SJSA1 (cell line): Measurements from ENCODE around the gene MAGI2. TPM values are rescaled to one million over a fixed set of nuclear protein-coding genes. Genes with fewer than 3 reads are reported as not detected.

Experiments
- DNase-seq, 2 experiments: peaks; one replicate each; pipeline ENCODE4 v3.0.0-alpha.2; 2015 to 2020; ENCODE audit warnings: low spot score in 2 of 2, low read depth in 1 of 2
- H3K27ac ChIP-seq: fragments of 250-450 bp; sonication (Bioruptor Pico); 2 replicates; pipeline ENCODE4 v1.5.1; 2020; ENCODE audit warnings: mild to moderate bottlenecking, moderate library complexity
- H3K27me3 ChIP-seq: fragments of 250-450 bp; sonication (Bioruptor Pico); replicated peaks from 2 replicates; pipeline ENCODE4 v1.5.1; 2020; ENCODE audit warnings: mild to moderate bottlenecking, moderate library complexity
- H3K36me3 ChIP-seq: fragments of 250-450 bp; sonication (Bioruptor Pico); 2 replicates; pipeline ENCODE4 v1.5.1; 2020; ENCODE audit warnings: mild to moderate bottlenecking
- H3K4me1 ChIP-seq: fragments of 250-450 bp; sonication (Bioruptor Pico); replicated peaks from 2 replicates; pipeline ENCODE4 v1.6.1; 2021; ENCODE audit warnings: mild to moderate bottlenecking
- H3K4me3 ChIP-seq: fragments of 250-450 bp; sonication (Bioruptor Pico); 2 replicates; pipeline ENCODE4 v1.5.1; 2020; ENCODE audit warnings: mild to moderate bottlenecking
- H3K9me3 ChIP-seq: fragments of 250-450 bp; sonication (Bioruptor Pico); replicated peaks from 2 replicates; pipeline ENCODE4 v1.5.1; 2020; ENCODE audit warnings: mild to moderate bottlenecking
- total RNA-seq: library from RNA; depleted of rRNA; stranded (reverse); fragments of >200 nt; shearing (Covaris generic); gene quantifications from 2 replicates; pipeline ENCODE4 v1.2.3, GENCODE V29; 2014

Gene MAGI2
- total RNA-seq, 1 experiment from 2014 or later: 0.82 TPM

- Histone ChIP-seq H3K36me3 (no peaks in the 10 kb centered on the region), H3K4me1 (no peaks in the 10 kb centered on the region), H3K27me3 (no peaks in the 10 kb centered on the region), H3K27ac (no peak overlapping the region), H3K9me3 (no peaks in the 10 kb centered on the region), H3K4me3 (no peak overlapping the region)
- no peak for DNase-seq
Observed at GRCh38 chr7:78499971-78500370, 953.5 kb downstream of the MAGI2 start.

GRCh38 chr7:78499283-78499682 is 954.2 kb downstream of the MAGI2 start:
- DNase-seq: no peak

DNA sequence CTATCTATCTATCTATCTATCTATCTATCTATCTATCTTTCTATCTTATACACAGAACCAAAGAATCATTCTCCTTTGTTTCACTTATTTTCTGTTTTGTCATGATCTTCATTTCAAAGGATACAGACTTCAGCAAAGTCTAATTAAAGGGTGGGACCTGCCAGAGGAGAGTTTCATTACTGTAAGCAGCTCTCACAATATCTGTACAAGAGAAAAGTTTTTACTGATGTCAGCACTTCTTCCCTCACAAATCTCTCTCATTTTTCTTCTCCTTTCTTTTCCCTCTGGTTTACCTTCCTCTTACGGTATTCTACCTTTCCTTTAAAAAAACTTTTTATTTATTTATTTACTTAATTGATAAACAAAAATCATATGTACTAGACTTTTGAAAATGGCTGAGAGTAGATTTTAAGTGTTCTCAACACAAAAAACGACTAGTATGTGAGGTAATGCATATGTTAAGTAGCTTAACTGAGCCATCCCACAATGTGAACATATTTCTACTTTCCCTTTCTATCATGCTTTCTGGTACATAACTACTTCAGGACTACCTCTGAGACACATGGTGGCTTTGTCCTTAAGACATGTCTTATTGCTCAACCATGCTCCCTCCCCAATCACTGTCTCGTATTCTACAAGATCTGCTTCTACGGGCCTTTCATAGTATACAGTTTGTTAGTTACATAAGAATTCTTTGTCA is 955.6 kb downstream of the MAGI2 start:
- Histone ChIP-seq H3K36me3 (no peaks in the 10 kb centered on the region), H3K27ac (no peak overlapping the region), H3K4me1 (no peaks in the 10 kb centered on the region), H3K9me3 (no peaks in the 10 kb centered on the region), H3K27me3 (0 out of 2 replicates have a peak, but pooled peaks cover 3% of the 10 kb centered on the region), H3K4me3 (no peak overlapping the region)
- DNase-seq: no peak

More at GRCh38 chr7:78499283-78499682, 954.2 kb downstream of the MAGI2 start:
- Histone ChIP-seq H3K27ac (no peak overlapping the region), H3K9me3 (no peaks in the 10 kb centered on the region), H3K36me3 (no peaks in the 10 kb centered on the region), H3K4me3 (no peak overlapping the region), H3K4me1 (no peaks in the 10 kb centered on the region), H3K27me3 (0 out of 2 replicates have a peak, but pooled peaks cover 3% of the 10 kb centered on the region)

GRCh38 chr7:78496096-78496630 is 957.3 kb downstream of the MAGI2 start:
- no peak for DNase-seq
- Histone ChIP-seq H3K36me3 (no peaks in the 10 kb centered on the region), H3K4me1 (no peaks in the 10 kb centered on the region), H3K27ac (no peak overlapping the region), H3K27me3 (0 out of 2 replicates have a peak, but pooled peaks cover 3% of the 10 kb centered on the region), H3K4me3 (no peak overlapping the region), H3K9me3 (no peaks in the 10 kb centered on the region)

DNA sequence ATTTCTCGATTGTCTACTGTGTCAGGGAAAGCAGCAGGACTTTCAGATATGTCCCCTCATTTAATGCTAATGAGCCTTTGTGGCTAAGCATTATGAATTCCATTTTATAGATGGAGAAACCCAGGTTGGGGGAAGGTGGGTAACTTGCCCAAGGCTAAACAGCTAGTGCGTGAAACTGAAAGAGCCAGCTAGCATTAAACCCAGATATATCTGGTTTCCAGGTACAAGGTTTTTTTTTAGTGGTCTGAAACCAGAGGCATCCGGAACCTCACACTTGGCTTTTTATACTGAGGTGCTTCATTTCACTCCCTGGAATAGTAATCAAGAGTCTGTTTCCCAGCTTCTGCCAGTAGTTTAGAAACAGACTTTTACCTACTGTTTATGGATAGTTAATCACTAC is 960.1 kb downstream of the MAGI2 start:
- no peaks in the 10 kb centered on the region for H3K9me3 ChIP-seq
- H3K27me3 ChIP-seq: peaks cover 3% of the 10 kb centered on the region; the same call in 1 of the 2 replicates
- DNase-seq: no peak
- H3K4me1 ChIP-seq: no peaks in the 10 kb centered on the region
- H3K27ac ChIP-seq: no peak overlapping the region
- no peaks in the 10 kb centered on the region for H3K36me3 ChIP-seq
- no peak overlapping the region for H3K4me3 ChIP-seq

- H3K27ac ChIP-seq: no peak overlapping the region
- no peaks in the 10 kb centered on the region for H3K36me3 ChIP-seq
- DNase-seq: no peak
Observed at GRCh38 chr7:78492146-78492545, 961.3 kb downstream of the MAGI2 start.

DNA sequence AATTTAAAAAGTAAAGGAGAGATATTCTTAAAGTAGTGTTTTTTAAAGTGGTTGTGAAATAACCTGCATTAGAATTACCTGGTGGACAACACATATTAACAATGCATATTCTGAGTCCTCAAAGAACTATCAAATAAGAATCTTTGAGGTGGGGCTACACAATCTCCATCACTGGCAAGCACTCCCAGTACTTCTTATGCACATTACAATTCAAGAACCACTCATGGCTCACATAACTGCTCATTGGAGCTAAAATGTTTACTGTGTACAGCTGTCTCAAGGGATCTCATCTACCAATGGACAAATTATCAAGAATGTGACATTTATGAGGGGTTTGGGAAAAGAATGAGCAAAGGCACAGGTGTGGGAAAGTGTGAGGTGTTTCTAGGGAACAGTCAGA is 962.9 kb downstream of the MAGI2 start:
- Histone ChIP-seq H3K9me3 (no peaks in the 10 kb centered on the region), H3K36me3 (no peaks in the 10 kb centered on the region), H3K27me3 (peaks cover 3% of the 10 kb centered on the region; the same call in 1 of the 2 replicates), H3K4me3 (no peak overlapping the region), H3K27ac (no peak overlapping the region), H3K4me1 (no peaks in the 10 kb centered on the region)
- DNase-seq: no peak

More at GRCh38 chr7:78492146-78492545, 961.3 kb downstream of the MAGI2 start:
- H3K4me3 ChIP-seq: no peak overlapping the region
- no peaks in the 10 kb centered on the region for H3K9me3 ChIP-seq
- peaks cover 3% of the 10 kb centered on the region; the same call in 1 of the 2 replicates for H3K27me3 ChIP-seq
- no peaks in the 10 kb centered on the region for H3K4me1 ChIP-seq

GRCh38 chr7:78489476-78490240 is 963.8 kb downstream of the MAGI2 start:
- H3K4me1 ChIP-seq: no peaks in the 10 kb centered on the region
- no peak for DNase-seq
- peaks cover 3% of the 10 kb centered on the region; the same call in 1 of the 2 replicates for H3K27me3 ChIP-seq
- no peaks in the 10 kb centered on the region for H3K9me3 ChIP-seq
- no peak overlapping the region for H3K27ac ChIP-seq
- no peak overlapping the region for H3K4me3 ChIP-seq
- no peaks in the 10 kb centered on the region for H3K36me3 ChIP-seq

DNA sequence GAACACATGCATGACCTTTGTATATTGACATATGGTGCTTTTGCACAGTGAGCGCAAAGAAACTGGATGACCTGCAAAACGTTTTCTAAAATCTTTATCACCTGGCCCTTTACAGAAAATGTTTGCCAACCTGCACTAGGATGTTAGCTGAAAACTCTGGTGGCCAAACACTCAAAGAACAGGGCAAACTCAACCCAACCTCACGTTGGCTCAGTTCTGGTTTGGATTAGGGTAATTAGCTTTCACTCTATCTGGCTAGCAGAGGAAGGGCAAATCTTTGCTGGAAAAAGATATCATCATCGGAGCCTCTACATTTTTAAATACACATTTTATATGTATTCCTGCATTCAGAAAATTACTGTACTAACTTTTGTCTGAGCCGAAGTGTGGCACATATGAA is 966.0 kb downstream of the MAGI2 start:
- Histone ChIP-seq H3K27me3 (no peaks in the 10 kb centered on the region; the same call in 1 of the 2 replicates), H3K9me3 (no peaks in the 10 kb centered on the region)
- no peak for DNase-seq

GRCh38 chr7:78479348-78479747 is 974.1 kb downstream of the MAGI2 start:
- H3K4me3 ChIP-seq: no peak overlapping the region
- H3K27me3 ChIP-seq: no peaks in the 10 kb centered on the region
- no peaks in the 10 kb centered on the region for H3K4me1 ChIP-seq
- no peaks in the 10 kb centered on the region for H3K9me3 ChIP-seq
- no peak overlapping the region for H3K27ac ChIP-seq
- no peaks in the 10 kb centered on the region for H3K36me3 ChIP-seq
- no peak for DNase-seq

More for the DNA sequence above, 966.0 kb downstream of the MAGI2 start:
- no peak overlapping the region for H3K4me3 ChIP-seq
- no peaks in the 10 kb centered on the region for H3K4me1 ChIP-seq
- H3K36me3 ChIP-seq: no peaks in the 10 kb centered on the region
- no peak overlapping the region for H3K27ac ChIP-seq

DNA sequence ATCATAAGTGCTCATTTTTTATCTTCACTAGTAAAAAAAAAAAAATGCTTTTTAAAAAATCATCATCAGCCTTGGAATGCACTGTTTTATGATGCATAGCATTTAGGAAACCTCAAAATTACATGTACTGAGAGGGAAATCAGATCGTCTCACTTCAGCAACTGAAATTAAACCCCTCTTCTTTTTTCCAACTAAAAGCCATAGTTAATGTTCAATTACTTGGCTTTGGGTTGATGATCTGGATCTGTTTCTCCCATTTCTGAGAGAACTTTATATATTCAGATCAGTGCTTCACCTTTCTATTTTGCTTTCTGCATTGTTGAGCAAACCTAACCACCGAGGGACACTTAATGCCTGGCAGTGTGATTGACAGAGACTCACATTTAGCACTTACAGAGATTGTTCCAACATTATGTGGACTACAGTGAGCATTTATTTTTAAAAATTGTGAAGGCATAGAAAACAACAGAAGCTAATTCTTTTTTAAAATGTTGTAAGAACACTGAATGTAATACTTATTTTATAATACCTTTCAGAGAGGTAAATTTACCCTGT is 976.5 kb downstream of the MAGI2 start:
- Histone ChIP-seq H3K27me3 (no peaks in the 10 kb centered on the region), H3K4me3 (no peak overlapping the region), H3K27ac (no peak overlapping the region), H3K36me3 (no peaks in the 10 kb centered on the region), H3K9me3 (no peaks in the 10 kb centered on the region), H3K4me1 (no peaks in the 10 kb centered on the region)
- no peak for DNase-seq

DNA sequence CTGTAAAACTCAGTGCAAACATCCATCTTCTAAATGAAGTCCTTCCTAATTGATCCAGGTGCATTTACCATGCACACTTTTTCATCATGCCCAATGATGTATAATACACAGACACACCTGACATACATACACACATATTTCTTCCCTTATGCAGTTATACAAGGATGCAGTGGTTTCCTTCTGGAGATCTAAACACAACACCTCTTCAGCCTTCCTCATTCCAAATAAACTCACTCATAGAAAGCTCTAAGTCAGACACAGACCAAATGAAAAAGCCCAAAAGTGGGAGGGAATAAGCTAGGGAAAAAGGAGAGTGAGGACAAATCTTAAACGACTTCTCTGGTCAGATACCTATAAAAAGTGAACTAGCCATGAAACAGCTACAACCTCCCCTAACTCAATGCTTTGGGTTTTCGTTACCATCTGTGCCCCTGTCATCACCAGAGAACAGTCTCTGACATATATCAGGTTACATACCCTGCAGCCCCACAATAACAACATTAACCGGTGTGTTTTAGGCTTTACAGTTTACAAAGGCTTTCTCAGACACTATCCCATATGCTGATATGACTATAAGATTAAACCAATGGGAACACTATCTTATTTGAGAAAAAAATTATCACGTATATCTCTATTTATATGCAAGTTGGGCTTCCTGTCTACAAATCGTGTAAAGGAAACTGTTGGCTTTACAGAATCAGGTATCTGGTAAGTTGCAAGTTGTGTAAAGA is 979.7 kb downstream of the MAGI2 start:
- Histone ChIP-seq H3K4me3 (no peak overlapping the region), H3K4me1 (no peaks in the 10 kb centered on the region), H3K36me3 (no peaks in the 10 kb centered on the region), H3K27me3 (no peaks in the 10 kb centered on the region), H3K27ac (no peak overlapping the region), H3K9me3 (no peaks in the 10 kb centered on the region)
- DNase-seq: no peak

DNA sequence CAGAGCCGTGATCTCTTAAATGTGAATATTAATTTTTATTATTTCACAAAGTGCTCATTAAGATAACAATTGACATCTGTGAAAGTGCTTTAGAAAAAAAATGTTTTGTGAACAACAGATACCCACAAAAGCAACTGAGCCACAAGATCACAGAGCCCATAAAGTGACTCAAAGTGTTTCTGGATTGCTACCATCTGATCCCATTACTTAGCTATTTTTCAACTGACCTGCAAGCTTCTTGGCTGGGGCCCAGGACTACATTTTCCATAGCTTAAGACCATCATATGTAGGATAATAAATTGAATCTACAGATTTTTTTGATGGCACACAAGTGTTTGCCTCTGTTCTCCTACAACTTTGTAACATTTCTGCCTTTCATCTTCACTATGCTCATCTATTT is 980.4 kb downstream of the MAGI2 start:
- H3K4me3 ChIP-seq: no peak overlapping the region
- no peak for DNase-seq
- H3K27me3 ChIP-seq: no peaks in the 10 kb centered on the region
- no peak overlapping the region for H3K27ac ChIP-seq
- no peaks in the 10 kb centered on the region for H3K4me1 ChIP-seq
- no peaks in the 10 kb centered on the region for H3K36me3 ChIP-seq
- H3K9me3 ChIP-seq: no peaks in the 10 kb centered on the region
